Dermis blood vessel endothelial cell (primary cell): ENCODE results near the gene XYLT1. TPM values are rescaled to one million over a fixed set of nuclear protein-coding genes. Genes with fewer than 3 reads are reported as not detected.
A peak's percentile ranks its signal among the peaks of the same experiment; 100 is the strongest.

Experiments used
- DNase-seq: peaks from one replicate; pipeline ENCODE4 v3.0.0; 2010
- total RNA-seq: library from RNA; depleted of rRNA; stranded (reverse); fragments of >200 nt; gene quantifications from 2 replicates; pipeline ENCODE4 v1.2.3, GENCODE V29; 2014

The XYLT1 gene
- total RNA-seq, 1 donor from 2014 or later: 2.0 TPM

- DNase-seq: peak; percentile 10
Observed at GRCh38 chr16:17334096-17334495, 136.7 kb downstream of the XYLT1 start.

DNA sequence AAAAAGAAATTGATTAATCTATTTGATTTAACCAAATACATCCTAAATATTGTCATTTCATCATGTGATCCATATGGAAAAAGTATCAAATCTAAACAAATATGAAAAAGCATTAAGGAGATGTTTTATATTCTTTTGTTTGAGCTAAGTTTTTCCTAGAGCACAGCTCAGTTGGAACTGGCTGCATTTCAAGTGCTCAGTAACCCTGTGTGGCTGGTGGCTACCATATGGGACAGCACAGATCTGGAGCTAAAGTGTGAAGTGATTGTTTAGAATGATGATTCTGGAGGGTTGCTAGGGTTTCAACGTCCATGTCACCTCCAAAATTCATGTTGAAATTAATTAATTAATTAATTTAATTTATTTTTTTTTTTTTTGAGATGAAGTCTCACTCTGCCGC is 137.5 kb downstream of the XYLT1 start:
- no peak for DNase-seq

DNA sequence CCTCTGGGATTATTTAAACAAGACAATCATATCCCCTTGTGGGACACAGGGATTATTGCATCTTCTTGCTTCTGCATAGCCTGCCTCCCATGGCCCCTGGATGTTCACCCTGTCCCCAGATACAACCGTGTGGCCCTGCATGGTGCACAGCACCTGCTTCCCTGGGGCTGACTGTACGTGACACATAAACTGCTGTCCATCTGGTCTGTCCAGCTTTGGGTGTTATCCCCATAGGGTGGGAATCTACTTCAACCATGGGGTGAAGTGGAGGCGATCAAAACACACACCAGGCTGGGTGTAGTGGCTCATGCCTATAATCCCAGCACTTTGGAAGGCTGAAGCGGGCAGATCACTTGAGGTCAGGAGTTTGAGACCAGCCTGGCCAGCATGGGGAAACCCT is 138.8 kb downstream of the XYLT1 start:
- no peak for DNase-seq

DNA sequence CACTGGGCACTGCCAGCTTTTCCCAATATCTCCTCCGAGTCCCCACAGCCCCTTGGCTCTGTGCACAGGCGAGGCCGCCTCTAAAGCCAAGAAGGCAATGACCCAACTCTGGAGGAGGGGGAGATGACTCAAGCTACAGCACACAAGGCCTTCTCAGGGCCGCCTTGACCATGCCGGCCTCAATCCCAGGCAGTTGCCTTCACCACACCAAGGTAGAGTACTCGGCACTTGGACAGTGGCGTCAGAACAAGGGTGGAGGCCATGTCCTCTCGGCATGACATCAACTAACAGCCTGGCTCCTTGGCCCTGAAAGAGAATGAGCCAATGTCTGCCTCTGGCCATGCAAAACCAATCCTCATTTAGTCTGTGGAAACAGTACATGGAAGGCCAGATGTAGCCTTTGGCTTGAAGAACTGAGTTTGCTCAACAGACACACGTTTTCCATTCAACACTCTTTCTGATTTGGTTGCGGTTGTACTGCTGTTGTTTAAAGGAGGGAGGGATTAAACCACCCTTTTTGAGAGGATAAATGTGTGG is 139.6 kb downstream of the XYLT1 start:
- no peak for DNase-seq

DNA sequence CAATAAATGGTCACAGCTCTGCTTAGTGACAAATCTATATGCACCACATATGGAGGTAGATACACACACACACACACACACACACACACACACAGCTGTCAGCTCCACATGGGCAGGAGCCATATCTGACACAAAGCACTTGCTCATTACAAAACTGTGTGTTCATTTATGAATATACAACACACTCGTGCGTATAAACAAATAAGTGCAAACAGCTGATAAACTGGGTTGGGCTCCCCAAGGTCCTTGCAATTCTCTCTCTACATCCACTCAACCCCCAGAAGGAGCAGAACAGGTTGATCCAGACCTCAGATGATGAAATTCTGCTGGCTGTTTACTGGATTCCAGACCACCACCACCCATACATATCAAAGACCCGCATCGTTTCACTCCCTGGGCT is 140.7 kb downstream of the XYLT1 start:
- no peak for DNase-seq

DNA sequence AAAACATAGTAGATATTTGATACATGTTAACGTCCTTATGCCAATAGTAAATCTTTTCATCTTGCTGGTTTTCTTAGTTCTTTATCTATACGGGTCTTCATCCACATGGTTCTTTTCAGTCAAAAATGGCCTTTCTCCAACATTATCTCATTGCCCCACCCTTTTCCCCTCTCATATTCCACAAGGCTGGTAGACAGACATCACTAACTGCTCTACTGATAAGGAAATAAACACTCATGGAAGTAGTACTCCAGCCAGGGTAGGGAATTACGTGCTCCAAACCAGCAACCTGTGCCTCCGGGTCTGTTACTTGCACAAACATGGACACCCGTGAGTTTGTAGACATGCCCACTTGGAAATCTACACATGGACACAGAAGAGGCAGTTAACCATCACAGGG is 141.4 kb downstream of the XYLT1 start:
- no peak for DNase-seq

DNA sequence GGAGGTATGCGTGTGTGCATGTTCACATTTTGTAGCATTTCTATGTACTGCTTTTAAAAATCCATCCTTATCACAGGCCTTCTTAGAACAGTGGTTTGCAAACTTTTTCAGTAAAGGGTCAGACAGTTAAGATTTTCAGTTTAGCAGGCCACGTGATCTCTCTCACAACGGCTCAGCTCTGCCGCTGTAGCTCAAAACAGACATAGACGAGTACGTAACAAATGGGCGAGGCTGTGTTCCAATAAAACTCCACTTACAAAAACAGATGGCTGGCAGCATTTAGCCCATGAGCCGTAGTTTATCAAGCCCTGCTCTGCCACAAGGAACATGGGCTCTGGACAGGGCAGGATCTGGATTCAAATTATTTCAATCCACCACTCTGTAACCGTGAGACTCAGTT is 141.8 kb downstream of the XYLT1 start:
- DNase-seq: no peak

DNA sequence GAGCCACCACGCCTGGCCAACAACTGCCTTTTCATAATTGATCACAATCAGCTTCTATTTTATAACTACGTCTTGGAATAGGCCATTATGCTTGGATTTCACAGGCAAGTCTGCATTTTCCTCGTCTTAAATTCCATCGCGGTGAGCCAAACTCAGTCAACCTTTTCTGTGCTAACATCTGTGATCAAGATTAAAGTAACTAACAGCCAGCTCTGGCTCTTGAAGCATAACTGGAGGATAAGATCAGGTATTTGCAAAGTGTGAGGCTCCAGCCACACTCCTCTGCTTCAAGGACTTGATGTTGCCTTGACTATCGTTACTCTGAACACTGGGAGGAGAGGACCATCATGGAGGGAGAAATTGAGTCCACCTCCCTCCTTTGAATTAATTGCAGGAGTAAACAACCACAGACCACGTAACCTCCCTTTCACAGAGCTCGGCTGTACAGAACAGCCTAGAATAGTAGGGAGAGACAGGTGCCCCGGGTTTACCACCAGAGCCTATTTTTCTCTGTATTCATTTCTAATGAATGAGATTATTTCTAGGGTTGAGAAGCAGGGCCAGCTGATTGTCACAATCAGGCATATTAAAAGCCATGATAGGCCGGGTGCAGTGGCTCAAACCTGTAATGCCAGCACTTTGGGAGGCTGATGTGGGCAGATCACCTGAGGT is 143.0 kb downstream of the XYLT1 start:
- no peak for DNase-seq

DNA sequence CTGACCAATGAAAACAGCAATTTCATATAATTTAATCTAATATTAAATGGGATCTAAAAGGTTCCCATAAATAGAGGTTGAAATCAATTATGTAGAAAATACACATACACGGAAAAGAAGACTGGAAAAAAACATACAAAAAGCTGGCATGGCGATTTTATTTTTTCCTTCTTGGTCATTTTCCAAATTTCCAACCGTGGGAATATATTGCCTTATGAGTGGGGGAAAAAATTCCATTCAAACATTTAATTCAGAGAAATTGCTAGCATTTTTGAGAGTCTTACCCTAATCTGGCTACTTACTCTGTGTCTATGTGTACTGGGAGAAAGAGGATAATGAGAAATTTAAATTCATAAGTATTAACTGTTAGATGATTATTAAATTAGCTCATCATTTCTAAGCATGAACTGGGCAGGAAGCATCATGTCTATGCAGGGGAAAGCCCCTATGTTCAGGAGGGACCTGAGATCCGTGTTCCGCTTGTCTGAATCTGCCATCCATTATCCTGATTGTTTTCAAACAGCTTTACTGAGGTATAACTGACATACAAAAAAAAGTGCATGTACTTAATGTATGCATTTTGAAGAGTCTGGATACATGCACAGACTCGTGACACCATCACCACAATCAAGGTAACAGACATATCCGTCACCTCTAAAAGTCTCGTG is 145.2 kb downstream of the XYLT1 start:
- no peak for DNase-seq

DNA sequence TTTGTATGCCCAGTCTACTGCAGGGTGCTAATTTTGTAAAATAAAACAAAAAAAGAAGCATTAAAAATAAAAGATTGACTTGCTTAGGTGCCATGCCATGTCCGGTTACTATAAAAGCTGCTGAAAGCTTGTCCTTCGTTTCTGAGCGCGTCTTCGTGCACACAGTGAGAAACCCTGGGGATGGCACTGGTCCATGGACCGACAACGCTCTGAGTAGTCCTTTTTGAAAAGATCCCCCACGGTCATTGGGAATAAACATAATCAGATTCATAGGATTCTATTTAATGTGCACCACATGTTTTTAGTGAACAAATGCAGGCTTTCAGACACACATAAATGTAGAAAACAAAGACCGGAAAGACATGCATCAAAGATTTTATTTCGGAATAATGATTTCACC is 146.3 kb downstream of the XYLT1 start:
- DNase-seq: no peak

GRCh38 chr16:17323171-17323570 is 147.6 kb downstream of the XYLT1 start:
- no peak for DNase-seq

GRCh38 chr16:17321824-17322223 is 148.9 kb downstream of the XYLT1 start:
- DNase-seq: no peak

DNA sequence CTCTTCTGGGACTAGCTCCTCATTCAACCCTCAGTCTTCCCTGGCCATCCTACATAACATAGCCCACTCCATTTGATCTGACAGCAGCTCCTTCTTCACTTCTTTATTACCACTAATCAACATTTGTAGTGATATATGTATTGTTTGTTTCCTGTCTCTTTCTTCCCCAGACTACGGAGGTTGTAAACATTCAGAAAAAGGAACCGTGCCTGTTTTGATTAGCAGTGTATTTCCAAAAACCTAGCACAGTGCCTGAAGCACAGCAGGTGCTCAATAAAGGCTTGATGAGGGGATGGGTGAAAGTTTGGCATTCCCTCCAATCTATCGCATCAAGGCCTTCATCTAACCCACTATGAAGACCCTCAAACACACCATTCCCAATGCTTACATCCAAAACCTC is 150.8 kb downstream of the XYLT1 start:
- no peak for DNase-seq

- no peak for DNase-seq
Observed at GRCh38 chr16:17318238-17318637, 152.5 kb downstream of the XYLT1 start.

- no peak for DNase-seq
Observed at GRCh38 chr16:17316005-17316404, 154.8 kb downstream of the XYLT1 start.

DNA sequence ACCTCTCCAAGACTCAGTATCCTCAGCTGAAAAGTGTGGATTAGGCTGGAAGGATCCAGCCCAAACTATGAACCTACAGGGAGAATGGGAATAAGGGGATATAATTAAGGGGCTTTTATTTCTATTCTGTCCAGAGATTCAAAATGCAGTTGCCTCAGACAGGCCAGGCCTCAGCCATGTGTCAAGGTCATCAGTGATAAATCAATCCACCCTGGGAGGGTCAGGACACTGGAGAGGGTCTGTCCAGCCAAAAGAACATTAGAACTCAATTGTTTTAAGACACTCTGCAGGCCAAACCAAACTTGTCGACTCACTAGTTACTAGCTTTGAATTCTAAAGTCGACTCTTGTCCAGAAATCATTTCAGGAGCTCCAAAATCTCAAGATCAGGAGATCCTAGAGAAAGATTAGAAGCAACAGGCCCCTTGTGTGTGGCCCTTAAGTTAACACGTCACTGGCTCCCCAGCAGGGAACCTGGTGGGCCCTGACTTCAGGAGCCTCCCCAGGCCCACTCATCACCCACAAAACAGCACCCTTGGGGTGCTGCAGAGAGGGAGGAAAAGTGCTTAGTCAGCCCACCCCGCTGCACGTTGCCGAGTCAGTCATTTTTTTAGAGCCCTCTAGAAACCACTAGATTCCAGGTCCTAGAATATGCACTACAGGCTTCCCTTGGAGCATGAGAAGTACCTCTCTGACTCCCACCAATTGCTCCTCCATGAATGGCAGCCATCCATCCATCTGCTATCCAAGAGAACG is 156.8 kb downstream of the XYLT1 start:
- DNase-seq: no peak

DNA sequence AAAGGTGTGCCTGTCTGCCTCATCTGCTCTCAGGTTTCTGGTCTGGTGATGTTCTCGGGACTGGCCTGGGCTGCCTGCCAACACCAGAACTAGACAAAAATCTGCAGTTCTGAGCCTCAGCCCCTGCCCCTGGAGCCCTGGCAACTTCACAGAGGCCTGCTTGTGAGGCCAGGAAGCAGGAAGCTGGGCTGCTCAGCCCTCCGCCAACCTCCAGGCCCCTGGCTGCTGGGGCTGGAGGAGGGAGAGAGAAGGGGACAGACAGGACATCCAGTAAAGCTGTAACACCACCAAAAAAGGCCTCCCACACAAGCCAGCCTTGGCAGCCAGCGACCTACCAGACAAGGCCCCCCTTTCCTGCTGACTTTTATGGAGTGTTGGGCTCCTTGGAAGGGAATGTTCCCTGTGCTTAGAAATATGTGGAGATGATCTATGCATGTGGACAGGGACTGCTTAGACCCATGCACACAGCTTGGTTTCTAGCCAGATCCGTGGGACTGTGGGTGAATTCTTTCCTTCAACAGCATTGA is 157.6 kb downstream of the XYLT1 start:
- no peak for DNase-seq

DNA sequence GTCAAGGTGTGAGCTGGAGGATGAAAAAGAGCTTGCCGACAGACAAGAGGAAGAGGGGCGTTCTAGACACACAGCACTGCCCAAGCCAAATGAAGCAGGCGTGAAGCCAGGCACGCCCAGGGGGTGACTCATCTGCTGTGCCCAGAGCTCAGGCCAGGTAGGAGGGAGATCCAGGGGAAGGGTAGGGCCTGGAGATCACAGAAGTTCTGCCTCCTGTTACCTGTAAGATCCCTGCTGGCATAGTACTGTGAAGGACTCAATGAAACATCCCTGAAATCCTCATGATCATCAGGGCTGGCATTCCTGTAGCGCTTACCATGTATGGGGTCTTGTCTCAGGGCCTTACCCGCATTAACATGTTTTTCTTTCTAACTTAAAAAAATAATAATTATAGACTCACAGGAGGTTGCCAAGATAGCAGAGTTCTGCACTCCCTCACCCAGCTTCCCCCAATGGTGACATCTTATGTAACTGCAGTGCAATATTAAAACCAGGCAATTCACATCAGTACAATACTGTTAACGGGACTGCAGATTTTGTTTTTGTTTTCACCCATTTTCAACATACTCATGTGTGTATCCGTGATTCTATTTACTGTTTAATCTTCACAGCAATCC is 158.6 kb downstream of the XYLT1 start:
- DNase-seq: no peak

DNA sequence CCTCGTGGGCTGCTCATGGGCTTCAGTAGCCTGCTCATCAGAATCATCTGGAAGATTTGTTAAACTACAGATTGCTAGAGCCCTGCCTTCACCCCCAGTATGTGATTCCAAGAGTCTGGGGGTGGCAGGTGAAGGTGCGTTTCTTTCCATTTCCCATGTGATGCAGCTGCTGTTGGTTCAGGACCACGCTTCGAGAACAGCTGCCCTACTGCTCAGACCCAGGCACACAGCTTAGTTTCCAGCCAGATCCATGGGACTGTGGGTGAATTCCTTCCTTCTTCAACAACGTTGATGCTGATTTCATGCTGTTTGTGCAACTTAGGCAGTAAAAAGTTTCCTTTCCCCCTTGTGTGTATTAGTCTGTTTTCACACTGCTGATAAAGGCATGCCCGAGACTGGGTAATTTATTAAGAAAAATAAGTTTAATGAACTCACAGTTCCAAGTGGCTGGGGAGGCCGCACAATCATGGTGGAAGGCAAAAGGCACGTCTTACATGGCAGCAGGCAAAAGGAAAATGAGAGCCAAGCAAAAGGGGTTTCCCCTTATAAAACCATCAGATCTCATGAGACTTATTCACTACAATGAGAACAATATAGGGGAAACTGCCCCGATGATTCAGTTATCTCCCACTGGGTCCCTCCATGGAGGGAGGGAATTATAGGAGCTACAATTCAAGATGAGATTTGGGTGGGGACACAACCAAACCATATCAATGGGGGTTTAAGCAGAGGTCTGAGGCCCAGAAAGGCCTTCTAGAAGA is 159.2 kb downstream of the XYLT1 start:
- DNase-seq: no peak

GRCh38 chr16:17309510-17309909 is 161.2 kb downstream of the XYLT1 start:
- no peak for DNase-seq

GRCh38 chr16:17308186-17308585 is 162.6 kb downstream of the XYLT1 start:
- DNase-seq: no peak

- DNase-seq: no peak
Observed at GRCh38 chr16:17307504-17307903, 163.3 kb downstream of the XYLT1 start.
